Stimulated activated effector memory CD8-positive, alpha-beta T cell treated with anti-CD3 and anti-CD28 coated beads, Interleukin-12 subunit alpha, Interleukin-12 subunit beta, amount 100 ng/mL, for 72 hours (primary cell): ENCODE data around the gene EEPD1.
"Not testable (repeated sequence)": the region's sequence is repeated elsewhere in the genome, so short reads cannot be mapped to it uniquely, and the experiment has no call there.

Experiments
- ATAC-seq: fragments of 150-1000 bp; cut with Tn5 transposase; 2 replicates; pipeline ENCODE4 v1.10.0; 2021
- DNase-seq, 2 donors: peaks; one replicate each; pipeline ENCODE4 v3.0.0; 2021 to 2022; ENCODE audit warnings: low spot score in 2 of 2
- H3K27ac Mint-ChIP-seq: one replicate; pipeline ENCODE4 v1.8.0; 2022; ENCODE audit warnings: mild to moderate bottlenecking, mixed read lengths
- H3K36me3 Mint-ChIP-seq: one replicate; pipeline ENCODE4 v1.8.0; 2022; ENCODE audit warnings: mild to moderate bottlenecking, mixed read lengths
- H3K4me1 Mint-ChIP-seq: one replicate; pipeline ENCODE4 v1.8.0; 2022; ENCODE audit warnings: mixed read lengths
- H3K4me3 Mint-ChIP-seq: one replicate; pipeline ENCODE4 v1.8.0; 2022; ENCODE audit warnings: mild to moderate bottlenecking, mixed read lengths
- H3K9me3 Mint-ChIP-seq: one replicate; pipeline ENCODE4 v1.8.0; 2022; ENCODE audit warnings: mixed read lengths

EEPD1 gene

DNA sequence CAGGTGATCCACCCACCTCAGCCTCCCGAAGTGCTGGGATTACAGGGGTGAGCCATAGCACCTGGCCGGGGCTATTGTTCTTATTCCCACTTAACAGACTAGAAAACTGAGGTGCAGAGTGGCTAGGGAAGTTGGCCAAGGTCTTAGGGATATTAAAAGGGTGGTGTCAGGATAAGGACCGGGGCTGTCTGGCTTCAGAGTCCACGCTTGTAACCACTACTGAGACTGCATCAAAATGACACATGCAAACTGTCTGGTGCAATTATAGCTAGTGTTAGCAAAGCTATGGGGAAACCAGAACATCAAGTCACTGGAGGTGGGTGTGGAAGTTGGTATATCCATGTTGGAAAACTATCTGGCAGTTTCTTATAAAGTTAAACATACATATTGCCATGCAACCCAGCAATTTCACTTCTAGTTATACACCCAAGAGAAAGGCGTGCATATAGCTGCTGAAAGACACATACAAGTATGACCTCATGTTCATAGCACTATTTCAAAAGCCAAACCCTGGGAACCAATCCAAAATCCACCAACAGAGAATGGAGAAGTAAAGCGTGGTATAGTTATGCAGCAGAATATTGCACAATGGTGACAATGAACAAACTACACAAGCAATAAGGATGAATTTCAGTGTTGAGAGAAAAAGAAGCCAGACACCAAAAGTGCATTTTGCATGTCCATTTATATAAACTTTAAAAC, 33.9 kb upstream of the EEPD1 start:
- ATAC-seq (no peak), DNase-seq (no peak)

GRCh38 chr7:36119983-36120646, 32.9 kb upstream of the EEPD1 start:
- not testable (repeated sequence) for H3K36me3 Mint-ChIP-seq, DNase-seq, H3K9me3 Mint-ChIP-seq, ATAC-seq, H3K27ac Mint-ChIP-seq, H3K4me3 Mint-ChIP-seq
- H3K4me1 Mint-ChIP-seq = peaks cover 29% of the 10 kb centered on the region

More for the DNA sequence above, 33.9 kb upstream of the EEPD1 start:
- Mint-ChIP-seq H3K27ac (no peak overlapping the region), H3K36me3 (peaks cover 5% of the 10 kb centered on the region), H3K4me3 (no peak overlapping the region), H3K9me3 (peaks cover 5% of the 10 kb centered on the region), H3K4me1 (peaks cover 35% of the 10 kb centered on the region)

DNA sequence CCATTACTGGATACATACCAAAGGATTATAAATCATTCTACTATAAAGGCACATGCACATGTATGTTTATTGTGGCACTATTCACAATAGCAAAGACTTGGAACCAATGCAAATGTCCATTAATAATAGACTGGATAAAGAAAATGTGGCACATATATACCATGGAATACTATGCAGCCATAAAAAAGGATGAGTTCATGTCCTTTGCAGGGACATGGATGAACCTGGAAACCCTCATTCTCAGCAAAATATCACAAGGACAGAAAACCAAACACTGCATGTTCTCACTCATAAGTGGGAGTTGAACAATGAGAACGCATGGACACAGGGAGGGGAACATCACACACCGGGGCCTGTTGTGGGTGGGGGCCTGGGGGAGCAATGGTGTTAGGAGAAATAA, 27.4 kb upstream of the EEPD1 start:
- ATAC-seq, H3K4me1 Mint-ChIP-seq, DNase-seq, H3K4me3 Mint-ChIP-seq, H3K9me3 Mint-ChIP-seq, H3K27ac Mint-ChIP-seq, H3K36me3 Mint-ChIP-seq: not testable (repeated sequence)

- Mint-ChIP-seq H3K9me3 (no peaks in the 10 kb centered on the region), H3K4me1 (no peaks in the 10 kb centered on the region), H3K27ac (no peak overlapping the region), H3K36me3 (no peaks in the 10 kb centered on the region), H3K4me3 (no peak overlapping the region)
- no peak for DNase-seq
- ATAC-seq = peak; percentile 65
Measured at GRCh38 chr7:36127075-36127740, 25.8 kb upstream of the EEPD1 start.

DNA sequence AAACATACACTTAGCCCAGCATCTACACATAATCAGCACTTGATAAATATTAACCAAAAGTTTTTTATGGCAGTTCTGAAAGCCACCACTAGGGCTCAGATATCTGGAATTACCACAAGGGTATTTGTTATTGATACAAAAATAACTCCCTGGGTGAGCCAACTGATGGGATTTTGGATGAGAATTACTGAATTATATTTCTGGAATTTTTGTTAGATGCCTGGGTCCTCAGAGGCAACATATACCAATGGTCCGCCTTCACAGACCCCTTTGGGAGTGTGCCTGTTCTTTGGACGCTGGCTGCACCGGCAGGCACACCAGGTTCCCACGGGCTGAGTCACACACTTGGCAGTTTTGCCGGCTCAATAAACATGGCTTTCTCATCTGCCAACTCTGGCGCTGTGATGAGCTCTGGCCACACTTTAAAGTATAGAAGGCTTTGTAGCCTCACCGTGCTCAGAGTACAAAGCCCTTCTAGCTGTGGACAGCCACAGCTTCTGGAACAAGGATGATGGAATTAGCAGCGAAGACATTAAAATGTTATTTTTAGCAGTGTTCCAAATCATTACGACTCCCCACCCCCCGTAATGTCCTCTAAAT, 24.5 kb upstream of the EEPD1 start:
- ATAC-seq (no peak), DNase-seq (no peak)
- H3K4me3 Mint-ChIP-seq = no peak overlapping the region
- H3K9me3 Mint-ChIP-seq = no peaks in the 10 kb centered on the region
- H3K27ac Mint-ChIP-seq = no peak overlapping the region
- no peaks in the 10 kb centered on the region for H3K36me3 Mint-ChIP-seq
- no peaks in the 10 kb centered on the region for H3K4me1 Mint-ChIP-seq

GRCh38 chr7:36129048-36129534, 24.0 kb upstream of the EEPD1 start:
- Mint-ChIP-seq H3K9me3 (no peaks in the 10 kb centered on the region), H3K36me3 (no peaks in the 10 kb centered on the region), H3K4me3 (no peak overlapping the region), H3K4me1 (no peaks in the 10 kb centered on the region), H3K27ac (no peak overlapping the region)
- ATAC-seq (no peak), DNase-seq (no peak)

DNA sequence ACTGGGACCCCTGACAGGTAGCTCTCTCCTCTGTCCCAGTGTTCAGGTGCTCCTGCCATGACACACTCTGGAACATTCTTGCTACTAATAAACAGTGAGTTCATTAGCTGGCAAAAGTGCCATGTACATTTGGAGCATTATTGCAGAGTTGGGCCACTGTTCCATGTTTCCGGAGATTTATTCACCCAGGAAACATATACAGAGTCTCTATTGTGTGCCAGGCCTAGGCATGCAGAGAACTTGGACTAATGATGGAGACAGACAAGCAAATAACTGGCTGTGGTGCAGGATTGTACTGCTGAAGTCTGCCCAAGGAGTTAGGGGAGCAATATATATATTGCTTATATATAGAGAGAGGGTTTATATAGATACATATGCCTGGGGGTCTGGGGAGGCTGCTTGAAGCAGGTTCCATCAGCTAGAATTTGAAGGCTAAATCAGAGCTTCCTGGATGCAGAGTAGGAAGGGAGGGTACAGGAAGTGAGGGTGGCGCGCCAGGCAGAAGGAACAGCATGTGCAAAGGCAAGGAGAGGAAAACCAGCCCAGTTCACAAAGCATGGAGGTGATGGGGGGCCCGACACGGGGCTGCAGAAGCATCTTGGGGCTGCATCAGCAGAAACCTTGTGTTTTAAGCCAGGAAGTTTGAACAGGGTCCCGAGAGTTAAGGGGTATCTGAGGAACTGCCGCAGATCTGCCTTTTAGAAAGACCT, 22.7 kb upstream of the EEPD1 start:
- Mint-ChIP-seq H3K36me3 (no peaks in the 10 kb centered on the region), H3K27ac (no peak overlapping the region), H3K4me1 (no peaks in the 10 kb centered on the region), H3K9me3 (no peaks in the 10 kb centered on the region), H3K4me3 (no peak overlapping the region)
- DNase-seq (no peak), ATAC-seq (no peak)

DNA sequence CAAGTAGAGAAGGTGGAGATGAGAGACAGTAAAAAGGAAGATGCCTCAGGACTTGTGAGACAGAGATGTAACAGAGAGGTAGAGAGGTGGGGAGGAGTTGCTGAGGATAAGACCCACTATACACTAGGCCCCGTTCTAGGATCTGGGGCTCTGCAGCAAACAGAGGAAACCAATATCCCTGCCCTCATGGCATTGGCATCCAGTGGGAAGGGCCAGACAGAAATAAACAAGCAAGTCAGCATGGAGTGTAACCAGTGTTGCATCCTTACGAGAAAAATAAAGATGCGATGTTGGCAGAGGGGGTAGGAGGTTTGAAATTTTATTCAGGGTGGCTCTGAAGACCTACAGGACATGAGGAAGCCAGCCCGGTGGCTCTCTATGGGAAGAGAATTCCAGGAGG, 22.0 kb upstream of the EEPD1 start:
- Mint-ChIP-seq H3K27ac (no peak overlapping the region), H3K9me3 (no peaks in the 10 kb centered on the region), H3K4me1 (no peaks in the 10 kb centered on the region), H3K36me3 (no peaks in the 10 kb centered on the region), H3K4me3 (no peak overlapping the region)
- ATAC-seq (no peak), DNase-seq (no peak)

GRCh38 chr7:36131499-36131898, 21.6 kb upstream of the EEPD1 start:
- Mint-ChIP-seq H3K27ac (no peak overlapping the region), H3K36me3 (no peaks in the 10 kb centered on the region), H3K4me1 (no peaks in the 10 kb centered on the region), H3K9me3 (no peaks in the 10 kb centered on the region), H3K4me3 (no peak overlapping the region)
- ATAC-seq (no peak), DNase-seq (no peak)

DNA sequence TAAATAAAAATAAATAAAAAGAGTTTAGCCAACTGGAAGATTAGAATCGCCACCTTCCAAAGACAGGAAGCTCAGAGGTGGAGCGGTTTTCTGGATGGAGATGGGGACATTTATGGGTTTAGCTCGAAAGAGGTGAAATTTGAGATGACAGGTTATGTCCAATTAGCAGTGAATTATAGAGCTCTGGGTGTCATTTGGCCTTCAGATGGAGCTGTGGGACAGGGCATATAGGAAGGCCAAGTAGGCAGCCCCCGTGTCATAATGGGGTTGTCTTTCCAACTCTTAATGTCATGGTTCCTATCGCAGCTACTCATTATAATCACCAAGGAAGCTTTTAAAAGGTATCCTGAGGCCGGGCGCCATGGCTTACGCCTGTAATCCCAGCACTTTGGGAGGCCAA, 21.0 kb upstream of the EEPD1 start:
- Mint-ChIP-seq H3K4me1 (no peaks in the 10 kb centered on the region), H3K4me3 (no peak overlapping the region), H3K36me3 (no peaks in the 10 kb centered on the region), H3K27ac (no peak overlapping the region), H3K9me3 (no peaks in the 10 kb centered on the region)
- ATAC-seq (no peak), DNase-seq (no peak)

DNA sequence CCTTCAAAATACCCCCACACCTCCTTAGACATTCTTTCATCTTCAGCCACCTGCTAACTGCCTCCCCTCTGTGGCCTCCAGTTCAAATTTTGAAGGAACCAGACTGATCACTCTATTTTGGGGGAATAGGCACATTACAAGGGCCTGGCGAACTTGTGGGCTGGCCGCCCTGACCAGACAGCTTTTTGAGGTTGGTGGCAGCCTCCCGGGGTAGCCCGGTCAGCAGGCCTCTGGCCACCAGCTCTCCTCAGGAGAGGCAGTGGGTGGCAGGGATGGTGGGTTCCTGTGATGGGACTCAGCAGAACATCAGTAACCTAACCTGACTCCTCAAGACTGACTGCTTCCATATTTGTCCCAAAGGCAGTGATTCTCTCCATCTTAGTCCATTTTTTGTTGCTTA, 17.4 kb upstream of the EEPD1 start:
- peaks cover 4% of the 10 kb centered on the region for H3K9me3 Mint-ChIP-seq
- DNase-seq (no peak), ATAC-seq (no peak)
- no peaks in the 10 kb centered on the region for H3K4me1 Mint-ChIP-seq
- H3K36me3 Mint-ChIP-seq = no peaks in the 10 kb centered on the region
- H3K27ac Mint-ChIP-seq = peak overlapping the region; percentile 4
- H3K4me3 Mint-ChIP-seq = no peak overlapping the region

- Mint-ChIP-seq H3K36me3 (no peaks in the 10 kb centered on the region), H3K4me3 (no peak overlapping the region), H3K9me3 (peaks cover 4% of the 10 kb centered on the region), H3K27ac (no peak overlapping the region), H3K4me1 (no peaks in the 10 kb centered on the region)
- DNase-seq = no peak
- no peak for ATAC-seq
Measured at GRCh38 chr7:36137258-36137657, 15.8 kb upstream of the EEPD1 start.

- Mint-ChIP-seq H3K4me1 (no peaks in the 10 kb centered on the region), H3K4me3 (no peak overlapping the region), H3K36me3 (no peaks in the 10 kb centered on the region), H3K27ac (no peak overlapping the region), H3K9me3 (peaks cover 4% of the 10 kb centered on the region)
- no peak for ATAC-seq
- DNase-seq = no peak
Measured at GRCh38 chr7:36137754-36138153, 15.3 kb upstream of the EEPD1 start.

DNA sequence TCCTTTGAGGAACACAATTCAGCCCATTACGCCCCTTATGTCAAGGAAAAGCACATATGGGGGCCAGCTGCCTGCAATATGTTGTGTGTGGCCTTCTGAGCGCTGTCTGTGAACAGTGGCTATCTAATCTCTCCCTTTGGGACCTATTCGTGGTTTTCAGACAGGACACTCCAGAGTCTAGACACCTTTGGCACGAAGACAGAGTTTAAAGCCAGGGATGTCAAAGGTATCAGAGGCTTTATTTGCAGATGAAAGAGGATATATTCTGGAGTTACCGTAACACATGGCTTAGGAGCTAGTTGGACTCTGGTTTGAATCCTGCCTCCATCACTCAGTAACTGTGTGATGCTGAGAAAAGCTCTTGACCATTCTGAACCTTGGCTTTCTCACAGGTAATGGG, 14.8 kb upstream of the EEPD1 start:
- ATAC-seq (no peak), DNase-seq (no peak)
- Mint-ChIP-seq H3K4me3 (no peak overlapping the region), H3K4me1 (no peaks in the 10 kb centered on the region), H3K27ac (no peak overlapping the region), H3K36me3 (no peaks in the 10 kb centered on the region), H3K9me3 (peaks cover 4% of the 10 kb centered on the region)

GRCh38 chr7:36141351-36141750, 11.7 kb upstream of the EEPD1 start:
- H3K4me1 Mint-ChIP-seq = no peaks in the 10 kb centered on the region
- ATAC-seq (no peak), DNase-seq (no peak)
- no peaks in the 10 kb centered on the region for H3K36me3 Mint-ChIP-seq
- no peak overlapping the region for H3K27ac Mint-ChIP-seq
- H3K4me3 Mint-ChIP-seq = no peak overlapping the region
- peaks cover 4% of the 10 kb centered on the region for H3K9me3 Mint-ChIP-seq
